K562 (cell line): ENCODE data around the gene SPIRE1. TPM values are rescaled to one million over a fixed set of nuclear protein-coding genes. Genes with fewer than 3 reads are reported as not detected.
A peak's percentile ranks its signal among the peaks of the same experiment; 100 is the strongest.

Experiments used
- ELF1 ChIP-seq: fragments of 200-800 bp; sonication (Bioruptor generic); IDR thresholded peaks from 2 replicates; pipeline ENCODE4 v1.6.1; 2016; ENCODE audit warnings: missing genetic modification characterization, missing compliant biosample characterization
- ETV6 ChIP-seq, 3 experiments: fragments of 150-350 bp in 1 of 3; sonication (generic) in 1 of 3; formaldehyde crosslinking in 1 of 3; IDR thresholded peaks; 2 replicates each; pipeline versions ENCODE4 v1.6.1 to v1.8.0; 2014 to 2022; ENCODE audit warnings: borderline replicate concordance in 2 of 3, low read depth in 2 of 3, antibody characterized with exemption in 1 of 3, low read length in 1 of 3, mild to moderate bottlenecking in 1 of 3, missing genetic modification reagents in 1 of 3
- FOXP4 ChIP-seq: sonication (generic); formaldehyde crosslinking; IDR thresholded peaks from 2 replicates; pipeline ENCODE4 v1.8.0; 2022; ENCODE audit warnings: mild to moderate bottlenecking, missing genetic modification reagents, borderline replicate concordance
- JUNB ChIP-seq: fragments of 450-650 bp; formaldehyde crosslinking; conservative IDR thresholded peaks from 2 replicates; pipeline ENCODE4 v1.4.0; 2020; ENCODE audit warnings: mild to moderate bottlenecking
- MTA3 ChIP-seq: fragments of 450-650 bp; formaldehyde crosslinking; IDR thresholded peaks from 2 replicates; pipeline ENCODE4 v1.6.1; 2017; ENCODE audit warnings: mild to moderate bottlenecking, borderline replicate concordance
- RBM17 ChIP-seq: fragments of 200-400 bp; formaldehyde crosslinking; IDR thresholded peaks from 2 replicates; pipeline ENCODE4 v1.6.1; 2017; ENCODE audit warnings: low read depth, mild to moderate bottlenecking, low read length, borderline replicate concordance
- RFX1 ChIP-seq: fragments of 450-650 bp; IDR thresholded peaks from 2 replicates; pipeline ENCODE4 v1.6.1; 2016; ENCODE audit warnings: mild to moderate bottlenecking, moderate library complexity
- ZC3H11A ChIP-seq: IDR thresholded peaks from 2 replicates; pipeline ENCODE4 v1.6.1; 2012; ENCODE audit warnings: low read depth, low read length, improper control_type of control experiment
- ZNF561 ChIP-seq: fragments of 450-650 bp; formaldehyde crosslinking; conservative IDR thresholded peaks from 2 replicates; pipeline ENCODE4 v1.4.0; 2020; ENCODE audit warnings: mild to moderate bottlenecking, moderate library complexity
- polyA plus RNA-seq, 8 experiments: library from polyadenylated mRNA; depleted of rRNA in 4 of 8; stranded (reverse) in 5 of 8; unstranded in 3 of 8; fragments of >200 nt; fragmentation: Nextera tagmentation in 2 of 8; fragmentation: Illumina TruSeq in 1 of 8; extraction: Ambion mirVana in 2 of 8; extraction: Trizol in 1 of 8; gene quantifications; 2 replicates each; pipeline versions ENCODE4 v1.2.1 to v1.2.3, GENCODE V29; 2011 to 2014; ENCODE audit warnings: inconsistent platforms in 1 of 8, missing spikeins in 1 of 8
- total RNA-seq, 7 experiments: library from RNA; depleted of rRNA in 6 of 7; stranded (reverse); fragments of >200 nt in 6 of 7; fragmentation: Illumina TruSeq in 2 of 7; extraction: Trizol in 2 of 7; gene quantifications; 2 replicates each; pipeline versions ENCODE4 v1.2.1 to v1.2.3, GENCODE V29; 2011 to 2021; ENCODE audit warnings: low replicate concordance in 1 of 7
- TF ChIP-seq, protein P1 (sequence below), 2 experiments: fragments of 450-650 bp; IDR thresholded peaks; 2 replicates each; pipeline ENCODE4 v1.6.1; 2018; ENCODE audit warnings: mild to moderate bottlenecking in 2 of 2, low read depth in 1 of 2; ENCODE audit not compliant: partially characterized antibody in 2 of 2
- TF ChIP-seq, protein P2 (sequence below): fragments of 150-350 bp; conservative IDR thresholded peaks from 2 replicates; pipeline ENCODE4 v1.6.1; 2014; ENCODE audit warnings: low read length

SPIRE1 gene
- total and polyA plus RNA-seq, 9 of the 15 experiments (the other 6 are each of a cell fraction or from before 2014, with no cell fraction given): 2.9 to 14.0 (median 10.2) TPM

GRCh38 chr18:12491611-12492435, 166.1 kb downstream of the SPIRE1 start (continued):
- TF ChIP-seq, protein P1, sequence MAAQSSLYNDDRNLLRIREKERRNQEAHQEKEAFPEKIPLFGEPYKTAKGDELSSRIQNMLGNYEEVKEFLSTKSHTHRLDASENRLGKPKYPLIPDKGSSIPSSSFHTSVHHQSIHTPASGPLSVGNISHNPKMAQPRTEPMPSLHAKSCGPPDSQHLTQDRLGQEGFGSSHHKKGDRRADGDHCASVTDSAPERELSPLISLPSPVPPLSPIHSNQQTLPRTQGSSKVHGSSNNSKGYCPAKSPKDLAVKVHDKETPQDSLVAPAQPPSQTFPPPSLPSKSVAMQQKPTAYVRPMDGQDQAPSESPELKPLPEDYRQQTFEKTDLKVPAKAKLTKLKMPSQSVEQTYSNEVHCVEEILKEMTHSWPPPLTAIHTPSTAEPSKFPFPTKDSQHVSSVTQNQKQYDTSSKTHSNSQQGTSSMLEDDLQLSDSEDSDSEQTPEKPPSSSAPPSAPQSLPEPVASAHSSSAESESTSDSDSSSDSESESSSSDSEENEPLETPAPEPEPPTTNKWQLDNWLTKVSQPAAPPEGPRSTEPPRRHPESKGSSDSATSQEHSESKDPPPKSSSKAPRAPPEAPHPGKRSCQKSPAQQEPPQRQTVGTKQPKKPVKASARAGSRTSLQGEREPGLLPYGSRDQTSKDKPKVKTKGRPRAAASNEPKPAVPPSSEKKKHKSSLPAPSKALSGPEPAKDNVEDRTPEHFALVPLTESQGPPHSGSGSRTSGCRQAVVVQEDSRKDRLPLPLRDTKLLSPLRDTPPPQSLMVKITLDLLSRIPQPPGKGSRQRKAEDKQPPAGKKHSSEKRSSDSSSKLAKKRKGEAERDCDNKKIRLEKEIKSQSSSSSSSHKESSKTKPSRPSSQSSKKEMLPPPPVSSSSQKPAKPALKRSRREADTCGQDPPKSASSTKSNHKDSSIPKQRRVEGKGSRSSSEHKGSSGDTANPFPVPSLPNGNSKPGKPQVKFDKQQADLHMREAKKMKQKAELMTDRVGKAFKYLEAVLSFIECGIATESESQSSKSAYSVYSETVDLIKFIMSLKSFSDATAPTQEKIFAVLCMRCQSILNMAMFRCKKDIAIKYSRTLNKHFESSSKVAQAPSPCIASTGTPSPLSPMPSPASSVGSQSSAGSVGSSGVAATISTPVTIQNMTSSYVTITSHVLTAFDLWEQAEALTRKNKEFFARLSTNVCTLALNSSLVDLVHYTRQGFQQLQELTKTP (IDR thresholded peaks at IDR 0.05; ENCODE audit: low read depth in 1 of 2, partially characterized antibody in 2 of 2): peak; percentile 23 to 80
- no peak for TF ChIP-seq ZC3H11A
- TF ChIP-seq, protein P2, sequence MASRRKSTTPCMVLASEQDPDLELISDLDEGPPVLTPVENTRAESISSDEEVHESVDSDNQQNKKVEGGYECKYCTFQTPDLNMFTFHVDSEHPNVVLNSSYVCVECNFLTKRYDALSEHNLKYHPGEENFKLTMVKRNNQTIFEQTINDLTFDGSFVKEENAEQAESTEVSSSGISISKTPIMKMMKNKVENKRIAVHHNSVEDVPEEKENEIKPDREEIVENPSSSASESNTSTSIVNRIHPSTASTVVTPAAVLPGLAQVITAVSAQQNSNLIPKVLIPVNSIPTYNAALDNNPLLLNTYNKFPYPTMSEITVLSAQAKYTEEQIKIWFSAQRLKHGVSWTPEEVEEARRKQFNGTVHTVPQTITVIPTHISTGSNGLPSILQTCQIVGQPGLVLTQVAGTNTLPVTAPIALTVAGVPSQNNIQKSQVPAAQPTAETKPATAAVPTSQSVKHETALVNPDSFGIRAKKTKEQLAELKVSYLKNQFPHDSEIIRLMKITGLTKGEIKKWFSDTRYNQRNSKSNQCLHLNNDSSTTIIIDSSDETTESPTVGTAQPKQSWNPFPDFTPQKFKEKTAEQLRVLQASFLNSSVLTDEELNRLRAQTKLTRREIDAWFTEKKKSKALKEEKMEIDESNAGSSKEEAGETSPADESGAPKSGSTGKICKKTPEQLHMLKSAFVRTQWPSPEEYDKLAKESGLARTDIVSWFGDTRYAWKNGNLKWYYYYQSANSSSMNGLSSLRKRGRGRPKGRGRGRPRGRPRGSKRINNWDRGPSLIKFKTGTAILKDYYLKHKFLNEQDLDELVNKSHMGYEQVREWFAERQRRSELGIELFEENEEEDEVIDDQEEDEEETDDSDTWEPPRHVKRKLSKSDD: no peak
- TF ChIP-seq FOXP4 (CRISPR knock-in tag): no peak
- TF ChIP-seq JUNB (CRISPR knock-in tag): no peak
- no peak for TF ChIP-seq ETV6 (IDR thresholded peaks at IDR 0.05; ENCODE audit: borderline replicate concordance in 1 of 2, low read depth in 2 of 2, low read length in 1 of 2)
- no peak for TF ChIP-seq ETV6 (CRISPR knock-in tag; IDR thresholded peaks at IDR 0.05; ENCODE audit: borderline replicate concordance)
- no peak for TF ChIP-seq RBM17
- TF ChIP-seq MTA3: peak; percentile 59; the same call in 1 of the 2 replicates
- no peak for TF ChIP-seq ZNF561 (CRISPR knock-in tag)
- TF ChIP-seq RFX1: no peak
- no peak for TF ChIP-seq ELF1 (tag)
